ENCODE data around the gene THAP11. TPM values are rescaled to one million over a fixed set of nuclear protein-coding genes. Genes with fewer than 3 reads are reported as not detected.

Gene THAP11
- total RNA-seq, 1 donor from 2014 or later = 85.4 TPM

GRCh38 chr16:67864594-67864993 lies 22.5 kb downstream of the THAP11 start:
- Histone ChIP-seq H3K27ac (peak overlapping the region; percentile 90 to 95), H3K4me3 (no peak overlapping the region), H3K36me3 (peaks cover 40 to 50% of the 10 kb centered on the region in 2 donors), H3K9me3 (no peaks in the 10 kb centered on the region), H3K27me3 (no peaks in the 10 kb centered on the region), H3K4me1 (peaks cover 23 to 39% of the 10 kb centered on the region in 2 donors)
- intact Hi-C loops (cut with DNase I) = no loop called here
- no peak for TF ChIP-seq CTCF (IDR thresholded peaks at IDR 0.05)
- DNase-seq (ENCODE audit: low spot score in 2 of 2) = no peak

GRCh38 chr16:67865318-67865717 lies 23.2 kb downstream of the THAP11 start:
- Histone ChIP-seq H3K27me3 (no peaks in the 10 kb centered on the region), H3K4me3 (no peak overlapping the region), H3K4me1 (peaks cover 23 to 39% of the 10 kb centered on the region in 2 donors), H3K9me3 (no peaks in the 10 kb centered on the region), H3K36me3 (peaks cover 47 to 58% of the 10 kb centered on the region in 2 donors), H3K27ac (peak overlapping the region in 1 of 2 donors; percentile 90)
- TF ChIP-seq CTCF (IDR thresholded peaks at IDR 0.05) = peak in 1 of 3 experiments; percentile 25
- DNase-seq (ENCODE audit: low spot score in 2 of 2) = no peak
- intact Hi-C loops (cut with DNase I) = no loop called here

GRCh38 chr16:67868290-67868689 lies 26.2 kb downstream of the THAP11 start:
- Histone ChIP-seq H3K27me3 (no peaks in the 10 kb centered on the region), H3K36me3 (peaks cover 58 to 66% of the 10 kb centered on the region in 2 donors), H3K4me3 (no peak overlapping the region), H3K27ac (peak overlapping the region; percentile 38 to 49), H3K4me1 (peaks cover 9 to 20% of the 10 kb centered on the region in 2 donors), H3K9me3 (no peaks in the 10 kb centered on the region)
- intact Hi-C loops (cut with DNase I) = no loop called here
- TF ChIP-seq CTCF (IDR thresholded peaks at IDR 0.05) = no peak
- DNase-seq (ENCODE audit: low spot score in 2 of 2) = no peak

- Histone ChIP-seq H3K4me3 (no peak overlapping the region), H3K27ac (peak overlapping the region; percentile 38 to 49), H3K36me3 (peaks cover 58 to 66% of the 10 kb centered on the region in 2 donors), H3K9me3 (no peaks in the 10 kb centered on the region), H3K4me1 (peaks cover 0 to 17% of the 10 kb centered on the region in 2 donors), H3K27me3 (no peaks in the 10 kb centered on the region)
- TF ChIP-seq CTCF (IDR thresholded peaks at IDR 0.05) = no peak
- no peak for DNase-seq (ENCODE audit: low spot score in 2 of 2)
- intact Hi-C loops (cut with DNase I) = loop anchor here (5.0 kb wide), 1 partner anchor 37 kb away; no protein-coding TSS in a partner anchor
Measured at GRCh38 chr16:67869653-67870052, 27.5 kb downstream of the THAP11 start.

- Histone ChIP-seq H3K4me3 (no peak overlapping the region), H3K36me3 (peaks cover 53 to 57% of the 10 kb centered on the region in 2 donors), H3K9me3 (no peaks in the 10 kb centered on the region), H3K27me3 (no peaks in the 10 kb centered on the region), H3K4me1 (peaks cover 0 to 15% of the 10 kb centered on the region in 2 donors), H3K27ac (no peak overlapping the region)
- no peak for DNase-seq (ENCODE audit: low spot score in 2 of 2)
- intact Hi-C loops (cut with DNase I) = loop anchor here (5.0 kb wide), 1 partner anchor 39 kb away; no protein-coding TSS in a partner anchor
- no peak for TF ChIP-seq CTCF (IDR thresholded peaks at IDR 0.05)
Measured at GRCh38 chr16:67871256-67871655, 29.1 kb downstream of the THAP11 start.
